Measurements from ENCODE around the gene ARMC2.

DNA sequence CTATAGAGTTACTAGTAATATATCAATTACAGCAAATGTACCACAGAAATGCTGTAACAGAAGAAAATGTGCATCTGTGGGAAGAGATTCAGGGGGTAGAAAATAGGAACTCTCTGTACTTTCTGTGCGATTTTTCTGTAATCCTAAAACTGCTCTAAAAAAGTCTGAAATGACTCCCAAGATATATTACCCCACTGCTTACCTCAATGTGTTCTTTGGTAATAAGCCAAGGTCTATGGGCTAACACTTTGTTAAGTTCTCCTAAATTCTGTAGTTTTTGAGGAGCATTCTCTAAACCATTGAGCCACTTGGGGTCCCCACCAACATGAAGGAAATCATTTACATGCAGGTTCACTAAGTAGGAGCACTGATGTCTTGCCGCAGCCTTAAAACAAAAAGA lies 152.1 kb downstream of the ARMC2 start:
- TF ChIP-seq, protein P1, sequence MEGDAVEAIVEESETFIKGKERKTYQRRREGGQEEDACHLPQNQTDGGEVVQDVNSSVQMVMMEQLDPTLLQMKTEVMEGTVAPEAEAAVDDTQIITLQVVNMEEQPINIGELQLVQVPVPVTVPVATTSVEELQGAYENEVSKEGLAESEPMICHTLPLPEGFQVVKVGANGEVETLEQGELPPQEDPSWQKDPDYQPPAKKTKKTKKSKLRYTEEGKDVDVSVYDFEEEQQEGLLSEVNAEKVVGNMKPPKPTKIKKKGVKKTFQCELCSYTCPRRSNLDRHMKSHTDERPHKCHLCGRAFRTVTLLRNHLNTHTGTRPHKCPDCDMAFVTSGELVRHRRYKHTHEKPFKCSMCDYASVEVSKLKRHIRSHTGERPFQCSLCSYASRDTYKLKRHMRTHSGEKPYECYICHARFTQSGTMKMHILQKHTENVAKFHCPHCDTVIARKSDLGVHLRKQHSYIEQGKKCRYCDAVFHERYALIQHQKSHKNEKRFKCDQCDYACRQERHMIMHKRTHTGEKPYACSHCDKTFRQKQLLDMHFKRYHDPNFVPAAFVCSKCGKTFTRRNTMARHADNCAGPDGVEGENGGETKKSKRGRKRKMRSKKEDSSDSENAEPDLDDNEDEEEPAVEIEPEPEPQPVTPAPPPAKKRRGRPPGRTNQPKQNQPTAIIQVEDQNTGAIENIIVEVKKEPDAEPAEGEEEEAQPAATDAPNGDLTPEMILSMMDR (IDR thresholded peaks at IDR 0.05) = no peak
- TF ChIP-seq POLR2A (IDR thresholded peaks at IDR 0.05) (no peak), POLR2AphosphoS5 (IDR thresholded peaks at IDR 0.05) (no peak), EP300 (IDR thresholded peaks at IDR 0.05) (no peak)
